ENCODE measurements around the gene POU3F3. TPM values are rescaled to one million over a fixed set of nuclear protein-coding genes. Genes with fewer than 3 reads are reported as not detected.

The POU3F3 gene
- total RNA-seq, 3 donors from 2014 or later (not counting 1 experiment from before 2014, with no cell fraction given) = not detected

GRCh38 chr2:104816143-104816542 is 37.8 kb upstream of the POU3F3 start:
- Mint-ChIP-seq H3K36me3 (no peaks in the 10 kb centered on the region), H3K9me3 (no peaks in the 10 kb centered on the region), H3K27me3 (ENCODE audit: low read depth in 2 of 2) (peaks cover 9 to 13% of the 10 kb centered on the region in 2 donors), H3K27ac (no peak overlapping the region), H3K4me3 (no peak overlapping the region), H3K4me1 (no peaks in the 10 kb centered on the region)
- Histone ChIP-seq H3K36me3 (ENCODE audit: control insufficient read depth, insufficient read depth, low read length) (no peaks in the 10 kb centered on the region), H3K27ac (ENCODE audit: low read length) (no peak overlapping the region), H3K27me3 (ENCODE audit: control insufficient read depth, insufficient read depth, low read length) (no peaks in the 10 kb centered on the region), H3K4me3 (ENCODE audit: low read length) (no peak overlapping the region), H3K4me1 (ENCODE audit: control insufficient read depth, insufficient read depth, low read length) (no peaks in the 10 kb centered on the region), H3K9me3 (ENCODE audit: control insufficient read depth, insufficient read depth, low read length) (no peaks in the 10 kb centered on the region)
- TF ChIP-seq CTCF (IDR thresholded peaks at IDR 0.05) = no peak
- ATAC-seq (peak in 1 of 3 donors; percentile 14), DNase-seq (no peak)
- 97% methylated on average over 4 of the region's 5 CpGs for WGBS (ENCODE audit: insufficient coverage)
- intact Hi-C loops (cut with micrococcal nuclease) = no loop called here

- Histone ChIP-seq H3K36me3 (ENCODE audit: control insufficient read depth, insufficient read depth, low read length) (no peaks in the 10 kb centered on the region), H3K4me1 (ENCODE audit: control insufficient read depth, insufficient read depth, low read length) (no peaks in the 10 kb centered on the region), H3K4me3 (ENCODE audit: low read length) (no peak overlapping the region), H3K27me3 (ENCODE audit: control insufficient read depth, insufficient read depth, low read length) (no peaks in the 10 kb centered on the region), H3K9me3 (ENCODE audit: control insufficient read depth, insufficient read depth, low read length) (no peaks in the 10 kb centered on the region), H3K27ac (ENCODE audit: low read length) (no peak overlapping the region)
- ATAC-seq (no peak), DNase-seq (no peak)
- Mint-ChIP-seq H3K36me3 (no peaks in the 10 kb centered on the region), H3K27me3 (ENCODE audit: low read depth in 2 of 2) (peaks cover 7 to 13% of the 10 kb centered on the region in 2 donors), H3K9me3 (no peaks in the 10 kb centered on the region), H3K27ac (no peak overlapping the region), H3K4me3 (no peak overlapping the region), H3K4me1 (no peaks in the 10 kb centered on the region)
- intact Hi-C loops (cut with micrococcal nuclease) = no loop called here
- 88% methylated on average over 6 of the region's 6 CpGs for WGBS (ENCODE audit: insufficient coverage)
- TF ChIP-seq CTCF (IDR thresholded peaks at IDR 0.05) = no peak
These were observed 35.7 kb upstream of the POU3F3 start for GRCh38 chr2:104818264-104818663.

GRCh38 chr2:104820126-104820525 is 33.8 kb upstream of the POU3F3 start:
- peaks cover 3 to 6% of the 10 kb centered on the region in 2 donors for H3K9me3 Mint-ChIP-seq
- no peaks in the 10 kb centered on the region for H3K36me3 Mint-ChIP-seq
- H3K9me3 ChIP-seq (ENCODE audit: control insufficient read depth, insufficient read depth, low read length) = no peaks in the 10 kb centered on the region
- H3K4me3 Mint-ChIP-seq = no peak overlapping the region
- WGBS (ENCODE audit: insufficient coverage) = 77% methylated on average over 3 of the region's 3 CpGs
- intact Hi-C loops (cut with micrococcal nuclease) = no loop called here
- no peak for DNase-seq
- peaks cover 7 to 13% of the 10 kb centered on the region in 2 donors for H3K27me3 Mint-ChIP-seq (ENCODE audit: low read depth in 2 of 2)
- H3K27ac Mint-ChIP-seq = no peak overlapping the region
- H3K4me1 ChIP-seq (ENCODE audit: control insufficient read depth, insufficient read depth, low read length) = no peaks in the 10 kb centered on the region
- no peak for ATAC-seq
- H3K27me3 ChIP-seq (ENCODE audit: control insufficient read depth, insufficient read depth, low read length) = no peaks in the 10 kb centered on the region
- peaks cover 0 to 6% of the 10 kb centered on the region in 2 donors for H3K4me1 Mint-ChIP-seq
- H3K27ac ChIP-seq (ENCODE audit: low read length) = no peak overlapping the region
- no peak for TF ChIP-seq CTCF (IDR thresholded peaks at IDR 0.05)
- no peaks in the 10 kb centered on the region for H3K36me3 ChIP-seq (ENCODE audit: control insufficient read depth, insufficient read depth, low read length)
- no peak overlapping the region for H3K4me3 ChIP-seq (ENCODE audit: low read length)

GRCh38 chr2:104825124-104825865 is 28.6 kb upstream of the POU3F3 start:
- Mint-ChIP-seq H3K9me3 (peaks cover 3 to 6% of the 10 kb centered on the region in 2 donors), H3K27me3 (ENCODE audit: low read depth in 2 of 2) (peaks cover 18 to 24% of the 10 kb centered on the region in 2 donors), H3K4me1 (peaks cover 0 to 6% of the 10 kb centered on the region in 2 donors), H3K27ac (no peak overlapping the region), H3K36me3 (no peaks in the 10 kb centered on the region), H3K4me3 (no peak overlapping the region)
- intact Hi-C loops (cut with micrococcal nuclease) = no loop called here
- Histone ChIP-seq H3K9me3 (ENCODE audit: control insufficient read depth, insufficient read depth, low read length) (no peaks in the 10 kb centered on the region), H3K4me1 (ENCODE audit: control insufficient read depth, insufficient read depth, low read length) (no peaks in the 10 kb centered on the region), H3K36me3 (ENCODE audit: control insufficient read depth, insufficient read depth, low read length) (no peaks in the 10 kb centered on the region), H3K4me3 (ENCODE audit: low read length) (no peak overlapping the region), H3K27ac (ENCODE audit: low read length) (no peak overlapping the region), H3K27me3 (ENCODE audit: control insufficient read depth, insufficient read depth, low read length) (no peaks in the 10 kb centered on the region)
- WGBS (ENCODE audit: insufficient coverage) = 78% methylated on average over 3 of the region's 3 CpGs
- TF ChIP-seq CTCF (IDR thresholded peaks at IDR 0.05) = no peak
- DNase-seq (no peak), ATAC-seq (no peak)

Data from natural killer cell (primary cell).